Keratinocyte (primary cell): ENCODE results near the gene CFAP61.

Experiments
- CTCF ChIP-seq, 3 experiments: IDR thresholded peaks in 1 of 3; conservative IDR thresholded peaks in 1 of 3; optimal IDR thresholded peaks in 1 of 3; 2 replicates in 2 of 3; 3 replicates in 1 of 3; pipeline versions ENCODE3 to v1.5.1; 2011; ENCODE audit warnings: low read length in 3 of 3, mild to moderate bottlenecking in 3 of 3, moderate library complexity in 2 of 3, control low read depth in 1 of 3, inconsistent platforms in 1 of 3; ENCODE audit not compliant: insufficient read depth in 2 of 3; ENCODE audit errors: extremely low read depth in 1 of 3
- EZH2 ChIP-seq: IDR thresholded peaks from one replicate; pipeline ENCODE4 v1.6.1; 2012; ENCODE audit warnings: inconsistent platforms, mild to moderate bottlenecking, low read length, moderate library complexity

- TF ChIP-seq EZH2 (no peak), CTCF (optimal IDR thresholded peaks at IDR 0.05 in 1 of 3, IDR thresholded peaks at IDR 0.05 in 1 of 3, conservative IDR thresholded peaks at IDR 0.05 in 1 of 3; ENCODE audit: extremely low read depth in 1 of 3, insufficient read depth in 2 of 3, low read length in 3 of 3) (no peak)
Measured at GRCh38 chr20:20034486-20034885, 17.8 kb upstream of the CFAP61 start.
